ENCODE data around the gene CHRM2. TPM values are rescaled to one million over a fixed set of nuclear protein-coding genes. Genes with fewer than 3 reads are reported as not detected.

Gene CHRM2
- total RNA-seq, 1 donor from 2014 or later = 7.5 TPM

- DNase-seq (ENCODE audit: low spot score) = no peak
Measured at GRCh38 chr7:136957391-136957790, 88.9 kb downstream of the CHRM2 start.

- no peak for DNase-seq (ENCODE audit: low spot score)
Measured at GRCh38 chr7:136958016-136958415, 89.6 kb downstream of the CHRM2 start.

GRCh38 chr7:136964347-136964746 lies 95.9 kb downstream of the CHRM2 start:
- DNase-seq (ENCODE audit: low spot score) = peak; percentile 65

- no peak for DNase-seq (ENCODE audit: low spot score)
Measured at GRCh38 chr7:136966825-136967224, 98.4 kb downstream of the CHRM2 start.

- no peak for DNase-seq (ENCODE audit: low spot score)
Measured at GRCh38 chr7:136969761-136970160, 101.3 kb downstream of the CHRM2 start.

GRCh38 chr7:136971776-136972175 lies 103.3 kb downstream of the CHRM2 start:
- DNase-seq (ENCODE audit: low spot score) = no peak

GRCh38 chr7:136976504-136977251 lies 108.2 kb downstream of the CHRM2 start:
- DNase-seq (ENCODE audit: low spot score) = no peak

- no peak for DNase-seq (ENCODE audit: low spot score)
Measured at GRCh38 chr7:136993377-136993776, 124.9 kb downstream of the CHRM2 start.

- DNase-seq (ENCODE audit: low spot score) = no peak
Measured at GRCh38 chr7:136997735-136998134, 129.3 kb downstream of the CHRM2 start.

GRCh38 chr7:136998495-136998894 lies 130.0 kb downstream of the CHRM2 start:
- DNase-seq (ENCODE audit: low spot score) = no peak

- DNase-seq (ENCODE audit: low spot score) = no peak
Measured at GRCh38 chr7:137000621-137001020, 132.2 kb downstream of the CHRM2 start.

GRCh38 chr7:137001041-137001440 lies 132.6 kb downstream of the CHRM2 start:
- peak; percentile 15 for DNase-seq (ENCODE audit: low spot score)

- no peak for DNase-seq (ENCODE audit: low spot score)
Measured at GRCh38 chr7:137001478-137001877, 133.0 kb downstream of the CHRM2 start.

- peak; percentile 17 for DNase-seq (ENCODE audit: low spot score)
Measured at GRCh38 chr7:137003086-137003485, 134.6 kb downstream of the CHRM2 start.

- no peak for DNase-seq (ENCODE audit: low spot score)
Measured at GRCh38 chr7:137003566-137003965, 135.1 kb downstream of the CHRM2 start.

- no peak for DNase-seq (ENCODE audit: low spot score)
Measured at GRCh38 chr7:137005873-137006272, 137.4 kb downstream of the CHRM2 start.

GRCh38 chr7:137006293-137006692 lies 137.8 kb downstream of the CHRM2 start:
- DNase-seq (ENCODE audit: low spot score) = peak; percentile 52

GRCh38 chr7:137007001-137007694 lies 138.7 kb downstream of the CHRM2 start:
- DNase-seq (ENCODE audit: low spot score) = peak; percentile 19

GRCh38 chr7:137009404-137009803 lies 141.0 kb downstream of the CHRM2 start:
- no peak for DNase-seq (ENCODE audit: low spot score)

- DNase-seq (ENCODE audit: low spot score) = no peak
Measured at GRCh38 chr7:137015015-137015414, 146.6 kb downstream of the CHRM2 start.

- DNase-seq (ENCODE audit: low spot score) = no peak
Measured at GRCh38 chr7:137017221-137017620, 148.8 kb downstream of the CHRM2 start.

- no peak for DNase-seq (ENCODE audit: low spot score)
Measured at GRCh38 chr7:137018468-137018867, 150.0 kb downstream of the CHRM2 start.

GRCh38 chr7:137020351-137020750 lies 151.9 kb downstream of the CHRM2 start:
- DNase-seq (ENCODE audit: low spot score) = no peak

All from umbilical cord (tissue), 2 donors.